Measurements from ENCODE around the gene SLC24A3.

DNA sequence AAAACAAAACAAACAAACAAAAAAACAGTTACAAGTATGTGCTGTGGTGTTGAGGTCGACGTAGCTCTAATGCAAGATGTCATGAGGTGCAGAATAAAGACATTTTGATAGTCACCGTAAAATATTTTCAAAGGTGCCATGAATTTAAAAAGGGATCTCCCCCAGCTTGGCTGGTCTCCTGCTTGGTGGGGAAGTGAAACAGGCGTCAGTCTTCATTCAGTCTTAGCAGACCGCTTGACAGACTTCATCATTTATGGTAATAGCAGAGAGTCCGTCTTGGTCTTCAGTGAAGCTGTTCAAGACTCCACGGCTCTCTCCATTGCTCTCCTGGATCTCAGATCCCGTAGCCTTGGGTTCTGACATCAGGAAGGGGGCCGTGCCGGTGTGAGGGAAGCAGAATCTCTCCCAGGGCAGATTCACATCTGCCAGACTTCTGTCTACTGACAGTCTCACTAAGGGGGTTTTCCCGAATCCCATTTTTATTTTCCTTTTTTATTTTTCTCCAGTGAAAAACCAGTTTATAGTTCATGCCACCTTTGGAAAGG lies 1.6 kb downstream of the SLC24A3 start:
- TF ChIP-seq, protein P1, sequence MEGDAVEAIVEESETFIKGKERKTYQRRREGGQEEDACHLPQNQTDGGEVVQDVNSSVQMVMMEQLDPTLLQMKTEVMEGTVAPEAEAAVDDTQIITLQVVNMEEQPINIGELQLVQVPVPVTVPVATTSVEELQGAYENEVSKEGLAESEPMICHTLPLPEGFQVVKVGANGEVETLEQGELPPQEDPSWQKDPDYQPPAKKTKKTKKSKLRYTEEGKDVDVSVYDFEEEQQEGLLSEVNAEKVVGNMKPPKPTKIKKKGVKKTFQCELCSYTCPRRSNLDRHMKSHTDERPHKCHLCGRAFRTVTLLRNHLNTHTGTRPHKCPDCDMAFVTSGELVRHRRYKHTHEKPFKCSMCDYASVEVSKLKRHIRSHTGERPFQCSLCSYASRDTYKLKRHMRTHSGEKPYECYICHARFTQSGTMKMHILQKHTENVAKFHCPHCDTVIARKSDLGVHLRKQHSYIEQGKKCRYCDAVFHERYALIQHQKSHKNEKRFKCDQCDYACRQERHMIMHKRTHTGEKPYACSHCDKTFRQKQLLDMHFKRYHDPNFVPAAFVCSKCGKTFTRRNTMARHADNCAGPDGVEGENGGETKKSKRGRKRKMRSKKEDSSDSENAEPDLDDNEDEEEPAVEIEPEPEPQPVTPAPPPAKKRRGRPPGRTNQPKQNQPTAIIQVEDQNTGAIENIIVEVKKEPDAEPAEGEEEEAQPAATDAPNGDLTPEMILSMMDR (IDR thresholded peaks at IDR 0.05), result no peak
- TF ChIP-seq TCF7L2 (IDR thresholded peaks at IDR 0.05; ENCODE audit: low read depth, low read length), result no peak

Data from Panc1 (cell line).